ENCODE results near the gene CEP170. TPM values are rescaled to one million over a fixed set of nuclear protein-coding genes. Genes with fewer than 3 reads are reported as not detected.
"Not testable (repeated sequence)": the region's sequence is repeated elsewhere in the genome, so short reads cannot be mapped to it uniquely, and the experiment has no call there.

CEP170 gene
- total RNA-seq, 1 experiment from 2014 or later: 97.7 TPM

DNA sequence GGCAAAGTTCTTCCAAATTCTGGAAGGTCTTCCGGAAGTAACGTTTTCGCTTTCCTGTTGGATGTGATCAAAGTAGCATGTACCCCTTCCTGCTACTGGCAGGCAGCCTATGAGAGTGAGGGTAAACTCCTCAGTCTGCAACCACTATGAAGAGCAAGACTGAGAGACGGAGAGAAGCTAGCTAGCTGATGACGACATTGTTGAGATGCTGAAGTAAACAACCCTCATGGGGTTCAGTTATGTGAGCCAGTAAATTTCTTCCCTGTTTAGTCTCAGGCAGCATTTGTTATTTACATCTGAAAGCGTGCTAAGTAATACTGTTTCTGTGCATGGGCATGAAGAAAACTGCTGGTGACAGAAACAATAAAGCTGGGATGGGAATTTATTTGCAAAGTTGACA is 57.6 kb downstream of the CEP170 start:
- DNase-seq; H3K27ac Mint-ChIP-seq; H3K9me3 ChIP-seq (ENCODE audit: control insufficient read depth, low read depth, low read length); H3K9ac ChIP-seq (ENCODE audit: extremely low read depth, insufficient read length, low read length); H3K4me3 Mint-ChIP-seq; H2AFZ ChIP-seq (ENCODE audit: low read length); H3K27me3 Mint-ChIP-seq (ENCODE audit: low read depth); H2BK15ac ChIP-seq (ENCODE audit: low read depth, low read length); H3K56ac ChIP-seq (ENCODE audit: insufficient read length, low read depth, low read length); H3K9me3 Mint-ChIP-seq; H2BK20ac ChIP-seq (ENCODE audit: low read depth, low read length, poor library complexity, severe bottlenecking); H4K91ac ChIP-seq (ENCODE audit: insufficient read length, low read depth, low read length); H3K23me2 ChIP-seq (ENCODE audit: insufficient read length, low read depth, low read length, poor library complexity, severe bottlenecking); H3K14ac ChIP-seq (ENCODE audit: insufficient read depth, low read length); H2BK120ac ChIP-seq (ENCODE audit: low read depth, low read length, poor library complexity, severe bottlenecking); H3K23ac ChIP-seq (ENCODE audit: insufficient read length, low read depth, low read length); H3K79me1 ChIP-seq (ENCODE audit: insufficient read depth, low read depth, low read length, poor library complexity, severe bottlenecking); H3K18ac ChIP-seq (ENCODE audit: insufficient read length, low read depth, low read length); H3K4ac ChIP-seq (ENCODE audit: low read depth, low read length); H3K4me1 ChIP-seq (ENCODE audit: insufficient read depth, low read length); H2BK12ac ChIP-seq (ENCODE audit: insufficient read length, low read depth, low read length); H2AK5ac ChIP-seq (ENCODE audit: insufficient read length, low read length); H4K20me1 ChIP-seq (ENCODE audit: control insufficient read depth, insufficient read depth, insufficient read length); H3K27me3 ChIP-seq (ENCODE audit: insufficient read depth, low read length); H3K79me2 ChIP-seq (ENCODE audit: insufficient read depth, low read length); H4K5ac ChIP-seq (ENCODE audit: insufficient read length, low read depth, low read length); H3K27ac ChIP-seq (ENCODE audit: insufficient read length, low read depth, low read length); H2BK5ac ChIP-seq (ENCODE audit: insufficient read length, low read length); H3K4me2 ChIP-seq (ENCODE audit: insufficient read depth, insufficient read length, low read length); H3T11ph ChIP-seq (ENCODE audit: low read length); H4K8ac ChIP-seq (replicated peaks; ENCODE audit: insufficient read length, low read depth, low read length): not testable (repeated sequence)
- WGBS (ENCODE audit: extremely low coverage, insufficient read length, low lambda C conversion rate): no CpG with 5 or more reads among the region's 6 CpGs
- Mint-ChIP-seq H3K4me1 (peaks cover 10 to 13% of the 10 kb centered on the region in 2 experiments), H3K36me3 (ENCODE audit: insufficient read depth in 1 of 3, low read depth in 3 of 3) (peaks cover 8 to 22% (median 17%) of the 10 kb centered on the region in 3 experiments)

DNA sequence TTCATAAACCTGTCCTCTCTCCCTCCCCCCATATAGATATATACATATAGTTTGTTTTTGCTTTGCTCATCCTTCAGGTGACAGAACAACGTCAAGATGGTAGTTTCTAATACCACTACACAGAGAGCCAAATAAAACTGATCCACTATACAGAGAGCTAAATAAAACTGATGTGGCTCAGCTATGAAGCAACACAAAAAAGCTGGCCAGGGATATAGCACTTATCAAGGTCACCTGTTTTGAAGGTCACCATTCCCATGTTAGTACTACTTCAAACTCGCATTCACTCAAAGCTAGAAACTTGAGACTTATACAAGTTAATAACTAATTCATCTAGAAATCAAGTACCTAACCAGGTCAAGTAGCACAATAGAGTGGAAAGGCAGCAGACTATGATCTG is 61.8 kb downstream of the CEP170 start:
- H3K79me2 ChIP-seq (ENCODE audit: insufficient read depth, low read length): not testable (repeated sequence)

More for the DNA sequence above, 61.8 kb downstream of the CEP170 start:
- H2BK120ac ChIP-seq (ENCODE audit: low read depth, low read length, poor library complexity, severe bottlenecking); H3T11ph ChIP-seq (ENCODE audit: low read length); DNase-seq; H3K4me3 Mint-ChIP-seq; H4K5ac ChIP-seq (ENCODE audit: insufficient read length, low read depth, low read length); H3K23ac ChIP-seq (ENCODE audit: insufficient read length, low read depth, low read length); H3K4ac ChIP-seq (ENCODE audit: low read depth, low read length); H4K20me1 ChIP-seq (ENCODE audit: control insufficient read depth, insufficient read depth, insufficient read length); H4K91ac ChIP-seq (ENCODE audit: insufficient read length, low read depth, low read length); H2AK5ac ChIP-seq (ENCODE audit: insufficient read length, low read length); H3K9ac ChIP-seq (ENCODE audit: extremely low read depth, insufficient read length, low read length); H3K56ac ChIP-seq (ENCODE audit: insufficient read length, low read depth, low read length); H3K27me3 Mint-ChIP-seq (ENCODE audit: low read depth); H2BK12ac ChIP-seq (ENCODE audit: insufficient read length, low read depth, low read length); H3K14ac ChIP-seq (ENCODE audit: insufficient read depth, low read length); H4K8ac ChIP-seq (replicated peaks; ENCODE audit: insufficient read length, low read depth, low read length); H2BK5ac ChIP-seq (ENCODE audit: insufficient read length, low read length); H3K9me3 Mint-ChIP-seq; H3K23me2 ChIP-seq (ENCODE audit: insufficient read length, low read depth, low read length, poor library complexity, severe bottlenecking); H3K79me1 ChIP-seq (ENCODE audit: insufficient read depth, low read depth, low read length, poor library complexity, severe bottlenecking); H3K27ac ChIP-seq (ENCODE audit: insufficient read length, low read depth, low read length); H3K27me3 ChIP-seq (ENCODE audit: insufficient read depth, low read length); H2BK15ac ChIP-seq (ENCODE audit: low read depth, low read length); H2BK20ac ChIP-seq (ENCODE audit: low read depth, low read length, poor library complexity, severe bottlenecking); H3K18ac ChIP-seq (ENCODE audit: insufficient read length, low read depth, low read length); H3K4me2 ChIP-seq (ENCODE audit: insufficient read depth, insufficient read length, low read length); H3K27ac Mint-ChIP-seq; H3K9me3 ChIP-seq (ENCODE audit: control insufficient read depth, low read depth, low read length); H3K4me1 ChIP-seq (ENCODE audit: insufficient read depth, low read length); H2AFZ ChIP-seq (ENCODE audit: low read length): not testable (repeated sequence)
- peaks cover 9 to 26% (median 26%) of the 10 kb centered on the region in 3 experiments; a peak in 6 of 7 replicates for H3K36me3 Mint-ChIP-seq (ENCODE audit: insufficient read depth in 1 of 3, low read depth in 3 of 3)
- peaks cover 10 to 13% of the 10 kb centered on the region in 2 experiments for H3K4me1 Mint-ChIP-seq
- WGBS (ENCODE audit: extremely low coverage, insufficient read length, low lambda C conversion rate): no CpG with 5 or more reads among the region's 2 CpGs
